Adrenal gland (tissue), 5 donors: ENCODE measurements around the gene ST3GAL4.

Experiments
- POLR2A ChIP-seq, 2 donors: fragments of 450-650 bp; IDR thresholded peaks; one replicate each; pipeline ENCODE4 v1.6.1; 2017; ENCODE audit warnings: antibody characterized with exemption in 2 of 2, mild to moderate bottlenecking in 2 of 2, moderate library complexity in 1 of 2
- TF ChIP-seq, protein P1 (sequence below), 6 experiments: fragments of 450-650 bp in 4 of 6; fragments of 200-600 bp in 2 of 6; sonication (generic) in 1 of 6; IDR thresholded peaks; 1 replicate in 5 of 6; 2 replicates in 1 of 6; pipeline versions ENCODE4 v1.5.1 to v1.8.0; 2016 to 2021; ENCODE audit warnings: antibody characterized with exemption in 6 of 6, mild to moderate bottlenecking in 2 of 6, moderate library complexity in 1 of 6
- donor health status: DM: no; HTN: no; CAD: no.

DNA sequence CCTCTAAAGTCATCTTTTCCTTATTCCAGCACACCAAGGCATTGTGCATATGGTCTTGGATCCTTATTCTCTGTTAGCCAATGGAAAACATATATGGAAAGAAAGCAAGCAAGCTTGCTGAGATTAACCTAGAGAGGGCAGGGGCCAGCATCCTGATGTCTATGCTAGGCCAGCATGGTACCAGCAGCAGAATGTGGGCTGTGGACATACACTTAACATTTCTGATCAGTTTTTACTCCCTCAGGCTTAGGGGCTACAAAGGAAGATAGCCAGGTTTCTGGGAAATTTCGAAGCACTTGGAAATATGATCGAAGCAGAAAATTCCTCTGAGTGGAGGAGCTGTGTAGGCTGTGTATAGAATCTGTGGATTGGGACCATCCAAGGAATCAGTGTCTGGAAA is 67.0 kb downstream of the ST3GAL4 start:
- no peak for TF ChIP-seq POLR2A (IDR thresholded peaks at IDR 0.05)
- TF ChIP-seq, protein P1, sequence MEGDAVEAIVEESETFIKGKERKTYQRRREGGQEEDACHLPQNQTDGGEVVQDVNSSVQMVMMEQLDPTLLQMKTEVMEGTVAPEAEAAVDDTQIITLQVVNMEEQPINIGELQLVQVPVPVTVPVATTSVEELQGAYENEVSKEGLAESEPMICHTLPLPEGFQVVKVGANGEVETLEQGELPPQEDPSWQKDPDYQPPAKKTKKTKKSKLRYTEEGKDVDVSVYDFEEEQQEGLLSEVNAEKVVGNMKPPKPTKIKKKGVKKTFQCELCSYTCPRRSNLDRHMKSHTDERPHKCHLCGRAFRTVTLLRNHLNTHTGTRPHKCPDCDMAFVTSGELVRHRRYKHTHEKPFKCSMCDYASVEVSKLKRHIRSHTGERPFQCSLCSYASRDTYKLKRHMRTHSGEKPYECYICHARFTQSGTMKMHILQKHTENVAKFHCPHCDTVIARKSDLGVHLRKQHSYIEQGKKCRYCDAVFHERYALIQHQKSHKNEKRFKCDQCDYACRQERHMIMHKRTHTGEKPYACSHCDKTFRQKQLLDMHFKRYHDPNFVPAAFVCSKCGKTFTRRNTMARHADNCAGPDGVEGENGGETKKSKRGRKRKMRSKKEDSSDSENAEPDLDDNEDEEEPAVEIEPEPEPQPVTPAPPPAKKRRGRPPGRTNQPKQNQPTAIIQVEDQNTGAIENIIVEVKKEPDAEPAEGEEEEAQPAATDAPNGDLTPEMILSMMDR (IDR thresholded peaks at IDR 0.05) = no peak
